Spinal cord (tissue), 10 donors: ENCODE results near the gene RAD51AP2. TPM values are rescaled to one million over a fixed set of nuclear protein-coding genes. Genes with fewer than 3 reads are reported as not detected.

Experiments used
- DNase-seq, 6 donors: peaks; one replicate each; pipeline versions ENCODE4 v3.0.0 to v3.0.0-alpha.2; 2013 to 2015; ENCODE audit warnings: low spot score in 6 of 6, low read depth in 4 of 6
- H3K27ac ChIP-seq: one replicate; pipeline ENCODE4 v1.5.1; 2013; ENCODE audit warnings: low read depth, low read length, control low read depth
- H3K27me3 ChIP-seq: one replicate; pipeline ENCODE4 v1.6.1; 2013; ENCODE audit warnings: low read length; ENCODE audit not compliant: control insufficient read depth, insufficient read depth
- H3K36me3 ChIP-seq: one replicate; pipeline ENCODE4 v1.6.1; 2013; ENCODE audit warnings: low read length; ENCODE audit not compliant: control insufficient read depth, insufficient read depth
- H3K4me1 ChIP-seq: one replicate; pipeline ENCODE4 v1.6.1; 2013; ENCODE audit warnings: low read length; ENCODE audit not compliant: control insufficient read depth, insufficient read depth
- H3K4me3 ChIP-seq: one replicate; pipeline ENCODE4 v1.5.1; 2013; ENCODE audit warnings: low read depth, low read length, control low read depth
- H3K9me3 ChIP-seq: one replicate; pipeline ENCODE4 v1.6.1; 2013; ENCODE audit warnings: low read length; ENCODE audit not compliant: control insufficient read depth, insufficient read depth
- WGBS: methylation state at CpG from one replicate; pipeline ENCODE4 v1.1.5; 2013; ENCODE audit warnings: missing lambda C conversion rate; ENCODE audit not compliant: insufficient coverage; 5-methylcytosine and 5-hydroxymethylcytosine counted together
- polyA plus RNA-seq, 2 donors: library from polyadenylated mRNA; unstranded; fragments of 120-200 nt; gene quantifications; one replicate each; pipeline ENCODE4 v1.2.1, GENCODE V29; 2013; ENCODE audit not compliant: insufficient read length in 2 of 2
- total RNA-seq, 2 donors: library from RNA; depleted of rRNA in 1 of 2; stranded (reverse); fragments of 120-200 nt in 1 of 2; fragments of >200 nt in 1 of 2; gene quantifications; one replicate each; pipeline versions ENCODE4 v1.2.3 to v1.2.4, GENCODE V29; 2013 to 2014
- donor health status: healthy.

The RAD51AP2 gene
- total and polyA plus RNA-seq, 4 donors, result 0.22 to 1.1 (median 0.72) TPM

DNA sequence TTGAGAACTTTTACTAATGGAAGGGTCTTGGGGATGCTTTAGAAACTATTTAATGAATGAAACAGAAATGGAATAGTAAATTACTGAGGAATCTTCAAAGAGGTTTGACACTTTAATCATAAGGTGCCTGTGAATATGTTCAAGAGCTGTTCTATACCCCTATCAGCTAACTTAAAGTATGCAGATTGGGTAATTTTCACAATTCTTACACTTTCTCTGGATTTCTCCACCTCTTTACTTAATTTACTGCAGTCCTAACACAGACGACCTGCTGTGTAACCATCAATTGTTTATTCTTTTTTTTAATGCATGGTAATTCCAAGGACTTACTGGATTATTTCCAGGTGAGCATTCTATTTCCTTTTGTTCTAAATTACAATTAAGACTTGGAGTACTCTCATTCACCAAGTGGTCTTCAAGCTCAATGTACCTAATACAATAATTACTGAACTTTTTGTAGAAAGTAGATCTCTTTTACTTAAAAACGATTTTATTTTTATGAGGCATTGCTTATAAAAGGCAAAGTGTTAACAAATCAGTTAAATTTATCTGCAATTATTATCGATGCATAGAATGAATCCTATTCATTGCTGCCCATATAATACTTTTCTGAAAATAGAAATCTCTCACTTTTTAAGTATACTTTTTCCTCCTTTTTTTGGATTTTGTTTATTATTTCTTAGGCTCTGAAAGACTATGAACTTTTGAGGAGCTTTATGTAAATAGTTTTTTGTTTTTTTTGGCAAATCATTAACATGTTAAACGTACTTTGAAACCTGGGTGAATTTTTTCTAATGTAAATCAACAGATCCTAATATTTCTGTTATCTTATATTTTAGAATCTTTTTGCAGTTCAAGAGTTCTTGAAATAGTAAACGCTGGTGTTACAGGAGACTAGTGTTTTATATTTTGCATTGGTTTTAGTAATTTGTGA lies 27.7 kb upstream of the RAD51AP2 start:
- H3K4me1 ChIP-seq, result peaks cover 5% of the 10 kb centered on the region
- no peak for DNase-seq
- no peaks in the 10 kb centered on the region for H3K36me3 ChIP-seq
- no CpG with 5 or more reads among the region's 5 CpGs for WGBS
- no peak overlapping the region for H3K27ac ChIP-seq
- H3K27me3 ChIP-seq, result peaks cover 5% of the 10 kb centered on the region
- H3K4me3 ChIP-seq, result no peak overlapping the region
- H3K9me3 ChIP-seq, result no peaks in the 10 kb centered on the region

DNA sequence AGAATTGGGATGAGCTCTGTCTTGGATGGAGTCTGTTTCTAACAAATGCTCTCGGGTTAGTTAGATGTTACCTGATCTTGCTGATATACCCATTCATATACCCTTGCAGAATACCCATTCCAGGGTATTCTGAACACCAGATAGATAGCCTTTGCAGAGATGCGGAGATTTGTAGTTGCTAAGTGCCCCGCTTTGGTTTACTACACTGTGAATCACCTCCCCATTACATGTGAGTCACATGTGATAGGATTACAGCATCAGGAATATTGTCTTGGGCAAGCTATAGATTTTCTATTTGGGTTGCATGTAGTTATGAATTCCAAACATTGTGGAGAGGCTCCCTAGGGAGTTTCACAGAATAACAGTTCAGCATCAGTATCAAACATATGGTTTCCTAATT lies 26.0 kb upstream of the RAD51AP2 start:
- Histone ChIP-seq H3K27me3 (peaks cover 5% of the 10 kb centered on the region), H3K4me3 (no peak overlapping the region), H3K27ac (no peak overlapping the region), H3K9me3 (no peaks in the 10 kb centered on the region), H3K4me1 (peaks cover 14% of the 10 kb centered on the region), H3K36me3 (no peaks in the 10 kb centered on the region)
- DNase-seq, result peak in 1 of 6 donors; percentile 22
- WGBS, result no CpG with 5 or more reads among the region's 3 CpGs

DNA sequence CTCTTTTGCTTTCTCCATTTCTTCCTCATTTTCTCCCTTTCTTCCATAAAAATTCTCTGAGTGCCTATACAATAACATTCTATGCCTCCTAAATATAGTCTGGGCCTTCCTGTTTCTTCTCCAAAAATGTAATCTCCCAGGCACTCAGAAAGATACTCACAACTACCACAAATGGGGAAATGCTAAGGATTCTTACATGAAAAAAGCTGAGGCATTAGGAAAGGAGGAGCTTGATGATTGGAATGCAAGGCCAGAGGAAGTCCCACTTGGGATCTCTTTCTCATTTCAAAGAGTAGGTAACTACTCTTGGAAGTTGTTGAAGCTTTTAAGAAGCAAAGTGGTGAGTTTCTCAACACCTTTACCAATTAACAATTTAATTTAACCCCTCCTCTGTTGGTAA lies 25.6 kb upstream of the RAD51AP2 start:
- peaks cover 17% of the 10 kb centered on the region for H3K4me1 ChIP-seq
- no peak for DNase-seq
- H3K27ac ChIP-seq, result no peak overlapping the region
- no peaks in the 10 kb centered on the region for H3K9me3 ChIP-seq
- H3K36me3 ChIP-seq, result no peaks in the 10 kb centered on the region
- peaks cover 5% of the 10 kb centered on the region for H3K27me3 ChIP-seq
- no peak overlapping the region for H3K4me3 ChIP-seq

DNA sequence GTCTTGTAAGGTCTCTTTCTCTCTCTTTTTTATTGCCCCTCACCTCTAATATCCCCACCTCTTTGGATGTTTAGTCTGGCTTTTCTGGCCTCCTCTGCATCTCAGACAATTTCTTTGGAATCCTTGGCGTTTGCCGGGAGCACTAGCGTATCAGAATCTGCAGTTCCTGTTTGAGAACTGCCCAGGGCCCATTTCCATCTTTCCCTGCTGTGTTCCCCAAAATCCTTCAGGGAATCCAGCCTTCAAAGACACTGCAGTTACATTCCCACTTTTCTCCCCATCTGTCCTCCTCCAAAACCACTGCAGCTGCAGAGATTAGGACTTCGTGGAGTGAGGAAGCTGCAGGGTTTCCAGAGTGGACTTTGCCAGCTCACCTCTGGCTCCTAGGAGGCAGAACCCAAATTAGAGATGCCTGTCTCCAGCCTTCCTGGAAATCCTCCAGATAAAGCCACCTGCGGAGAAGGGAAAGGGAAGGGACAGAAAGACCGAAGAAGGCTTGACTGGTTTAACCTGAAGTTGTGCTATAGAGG lies 25.0 kb upstream of the RAD51AP2 start:
- peaks cover 19% of the 10 kb centered on the region for H3K4me1 ChIP-seq
- peak in 2 of 6 donors; percentile 15 to 39 for DNase-seq
- H3K4me3 ChIP-seq, result peak overlapping the region; percentile 0
- H3K36me3 ChIP-seq, result no peaks in the 10 kb centered on the region
- peaks cover 5% of the 10 kb centered on the region for H3K27me3 ChIP-seq
- H3K9me3 ChIP-seq, result no peaks in the 10 kb centered on the region
- H3K27ac ChIP-seq, result peak overlapping the region; percentile 8
- 33% methylated on average over 4 of the region's 6 CpGs for WGBS

DNA sequence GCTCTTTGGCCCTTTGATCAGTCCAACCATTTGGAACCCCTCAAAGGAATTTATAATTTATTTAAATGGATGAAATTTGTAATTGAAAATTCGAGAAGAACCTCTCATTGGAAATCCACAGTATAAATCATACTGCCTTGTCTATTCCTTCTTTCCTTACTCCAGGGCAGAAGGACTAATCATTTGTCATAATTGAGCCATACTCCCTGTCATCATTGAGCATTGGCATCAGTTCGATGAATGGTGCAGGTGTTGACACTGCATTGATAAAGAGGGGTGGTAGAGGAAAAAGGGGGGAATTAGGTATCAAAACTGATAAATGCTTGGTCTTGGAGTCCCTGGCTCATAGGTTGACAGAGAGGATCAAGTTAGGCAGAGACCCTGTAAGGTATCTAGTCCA lies 24.2 kb upstream of the RAD51AP2 start:
- peaks cover 11% of the 10 kb centered on the region for H3K27me3 ChIP-seq

DNA sequence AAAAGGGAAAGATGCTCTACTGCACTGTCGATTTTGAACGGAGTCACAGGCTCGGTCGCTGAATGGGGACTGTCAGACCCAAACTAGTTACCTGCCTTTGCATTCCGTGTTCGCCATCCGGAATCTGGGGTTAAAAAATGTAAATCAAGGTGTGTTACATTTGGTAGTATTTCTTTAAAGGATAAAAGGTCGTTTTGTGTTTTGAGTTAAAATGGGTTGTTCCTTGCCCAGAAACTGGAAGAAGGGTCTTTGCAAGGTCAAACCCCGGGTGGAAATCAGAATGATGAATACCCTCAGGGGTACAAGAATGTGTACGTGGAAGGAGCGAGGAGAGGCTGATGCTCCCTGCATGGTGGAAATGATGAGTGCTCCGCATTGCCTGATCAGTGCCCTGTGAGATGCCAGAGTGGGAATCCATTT lies 23.3 kb upstream of the RAD51AP2 start:
- WGBS, result under 1% methylated on average over 12 of the region's 12 CpGs
- H3K4me1 ChIP-seq, result peaks cover 23% of the 10 kb centered on the region
- peak overlapping the region; percentile 65 for H3K4me3 ChIP-seq
- peaks cover 12% of the 10 kb centered on the region for H3K27me3 ChIP-seq
- H3K9me3 ChIP-seq, result no peaks in the 10 kb centered on the region
- DNase-seq, result peak in 2 of 6 donors; percentile 34 to 78
- no peaks in the 10 kb centered on the region for H3K36me3 ChIP-seq
- H3K27ac ChIP-seq, result peak overlapping the region; percentile 6

More for the DNA sequence above, 24.2 kb upstream of the RAD51AP2 start:
- DNase-seq, result peak in 2 of 6 donors; percentile 6 to 17
- peaks cover 23% of the 10 kb centered on the region for H3K4me1 ChIP-seq
- H3K36me3 ChIP-seq, result no peaks in the 10 kb centered on the region
- peak overlapping the region; percentile 2 for H3K27ac ChIP-seq
- H3K4me3 ChIP-seq, result peak overlapping the region; percentile 65
- no peaks in the 10 kb centered on the region for H3K9me3 ChIP-seq
- WGBS, result 100% methylated on average over 1 of the region's 2 CpGs

DNA sequence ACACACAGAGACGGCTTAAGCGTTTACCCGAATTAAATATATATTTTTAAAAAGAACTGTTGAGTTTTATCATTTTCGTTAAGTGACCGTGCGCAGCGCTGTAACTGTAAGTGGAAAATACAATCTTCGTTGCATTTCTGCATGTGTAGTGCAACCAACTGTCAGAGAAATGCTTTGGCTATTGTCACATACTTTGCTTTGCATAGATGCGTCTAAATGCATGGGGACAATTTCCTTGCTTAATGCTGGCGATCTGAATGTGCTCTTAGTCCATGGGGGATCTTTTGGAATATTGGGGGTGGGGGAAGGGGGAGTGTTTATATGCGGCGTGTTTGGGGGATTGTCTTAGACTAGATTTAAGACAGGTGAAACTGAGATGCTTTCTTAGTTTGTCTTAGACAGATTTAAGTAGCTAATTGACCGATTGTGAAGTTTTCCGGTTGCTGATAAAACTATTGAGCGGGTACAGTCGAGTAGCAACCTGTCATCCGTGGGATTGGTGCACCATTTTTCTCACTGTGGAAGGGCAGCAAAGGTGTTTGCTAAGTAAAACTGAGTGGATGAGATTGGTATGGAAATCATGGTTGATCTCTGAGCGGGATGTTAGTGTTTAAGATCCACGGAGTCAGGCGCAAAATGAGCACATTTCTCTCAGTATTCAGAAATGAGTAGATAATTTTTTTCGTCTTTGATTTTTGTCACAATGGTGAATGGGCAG lies 22.7 kb upstream of the RAD51AP2 start:
- H3K9me3 ChIP-seq, result no peaks in the 10 kb centered on the region
- H3K36me3 ChIP-seq, result no peaks in the 10 kb centered on the region
- H3K27ac ChIP-seq, result peak overlapping the region; percentile 83
- DNase-seq, result peak in 2 of 6 donors; percentile 67 to 74
- H3K27me3 ChIP-seq, result peaks cover 12% of the 10 kb centered on the region
- H3K4me3 ChIP-seq, result peak overlapping the region; percentile 65
- WGBS, result 0% methylated on average over 18 of the region's 21 CpGs
- peaks cover 23% of the 10 kb centered on the region for H3K4me1 ChIP-seq

DNA sequence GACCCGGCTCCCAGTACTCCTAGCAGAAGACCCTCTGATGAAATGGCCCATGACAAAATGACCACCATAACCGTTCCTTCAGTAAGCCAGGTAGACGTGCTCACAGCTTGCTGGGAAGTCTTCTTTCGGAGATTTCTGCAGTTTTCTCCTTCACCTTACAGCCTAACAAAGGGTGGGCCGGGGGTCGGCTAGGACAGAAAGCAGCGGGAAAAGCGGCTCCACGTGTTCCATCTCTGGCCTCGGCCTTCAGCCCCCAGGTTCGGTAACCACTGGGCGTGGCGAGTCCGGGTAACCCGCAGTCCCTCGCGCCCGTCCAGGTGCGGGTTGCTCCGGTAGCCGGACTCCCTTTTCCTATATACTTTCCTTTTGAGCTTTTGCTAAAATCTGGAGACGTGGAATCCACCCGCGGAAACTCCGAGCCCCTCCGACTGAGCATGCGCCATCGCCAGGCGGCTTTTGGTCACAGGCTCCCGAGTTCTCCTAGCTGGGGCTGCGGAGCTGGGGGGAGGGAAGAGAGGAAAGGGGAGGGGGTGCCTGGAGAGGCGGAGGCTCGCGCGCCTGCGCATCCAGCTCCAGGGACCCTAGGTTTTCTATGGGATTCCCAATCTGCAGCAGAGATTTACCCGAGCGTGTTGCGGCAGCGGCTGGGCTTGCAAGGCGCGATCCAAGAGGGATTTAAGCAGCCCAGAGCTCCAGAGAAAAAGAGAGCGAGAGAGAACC lies 22.0 kb upstream of the RAD51AP2 start, which contains the start of gene VSNL1:
Gene VSNL1 (plus strand): TSS at position 604 of the 720 bp plus-strand sequence. CDS start 51,379 bp downstream, outside the sequence.
- Histone ChIP-seq H3K4me1 (peaks cover 23% of the 10 kb centered on the region), H3K27ac (peak within 1 kb of the TSS; percentile 83), H3K27me3 (peaks cover 12% of the 10 kb centered on the region), H3K9me3 (no peaks in the 10 kb centered on the region), H3K36me3 (no peaks in the 10 kb centered on the region), H3K4me3 (peak within 1 kb of the TSS; percentile 65)
- WGBS, result 0% methylated on average over 42 of the region's 43 CpGs
- peak; percentile 89 to 99 (median 92) for DNase-seq

DNA sequence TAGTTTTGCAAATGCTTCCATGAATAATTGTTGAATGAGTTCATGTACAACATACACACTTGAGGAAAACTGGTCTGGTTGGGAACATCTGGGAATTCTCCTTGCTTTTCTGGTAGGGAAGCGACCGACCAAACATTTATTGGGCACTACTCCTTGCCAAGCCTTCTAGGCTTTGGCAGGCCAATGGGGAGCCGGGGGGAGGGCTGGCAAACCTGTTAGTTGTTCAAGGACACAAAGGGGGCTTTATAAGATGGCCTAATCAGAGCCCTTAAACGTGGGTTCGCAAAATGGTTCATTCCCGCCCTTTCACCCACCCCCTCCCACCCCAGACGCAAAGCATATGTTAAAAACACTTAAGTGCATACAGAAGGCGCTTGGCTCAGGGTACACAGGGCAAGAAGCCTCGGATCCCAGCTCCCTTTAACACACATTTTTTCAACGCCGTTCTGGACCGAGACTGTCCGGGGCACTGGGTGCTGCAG lies 21.4 kb upstream of the RAD51AP2 start:
- peak in 2 of 6 donors; percentile 65 to 72 for DNase-seq
- peak overlapping the region; percentile 65 for H3K4me3 ChIP-seq

More for the DNA sequence above, 21.4 kb upstream of the RAD51AP2 start:
- Histone ChIP-seq H3K36me3 (no peaks in the 10 kb centered on the region), H3K27ac (peak overlapping the region; percentile 83), H3K4me1 (peaks cover 23% of the 10 kb centered on the region), H3K9me3 (no peaks in the 10 kb centered on the region), H3K27me3 (peaks cover 12% of the 10 kb centered on the region)
- under 1% methylated on average over 10 of the region's 13 CpGs for WGBS
